ENCODE data around the gene TCF19. TPM values are rescaled to one million over a fixed set of nuclear protein-coding genes. Genes with fewer than 3 reads are reported as not detected.

TCF19 gene
- polyA plus RNA-seq (2011; rRNA removed): 6.4 and 7.4 TPM in 2 replicates
- polyA plus RNA-seq (2012; cell fraction: cytosol; rRNA removed): 11.7 and 13.1 TPM in 2 replicates
- polyA plus RNA-seq (2012; cell fraction: nucleus; rRNA removed): 14.1 and 15.0 TPM in 2 replicates
- 10.1 to 11.2 TPM (median 10.8 TPM) in 3 replicates for polyA plus RNA-seq (2017; fragmentation: RNase III; extraction: RNeasy Plus Mini Kit Qiagen cat#74134 plus additional on column Dnase treatment)
- polyA minus RNA-seq (2011; rRNA and poly(A)+ RNA removed): 4.9 and 5.7 TPM in 2 replicates

GRCh38 chr6:31158140-31158862 lies at the start of gene TCF19:
TCF19 (plus strand) TSS chr6:31158589; CDS start chr6:31159470, 881 bp downstream.
- no peak for FAIRE-seq
- TF ChIP-seq FOXS1 (CRISPR knock-in tag; IDR thresholded peaks at IDR 0.05): no peak
- TF ChIP-seq POLR2A (IDR thresholded peaks at IDR 0.05; ENCODE audit: low read length): peak; percentile 32; the same call in 1 of the 2 replicates
- no peak for TF ChIP-seq ATOH8 (CRISPR knock-in tag; IDR thresholded peaks at IDR 0.05; ENCODE audit: low read depth)
- TF ChIP-seq MAZ (IDR thresholded peaks at IDR 0.05; ENCODE audit: borderline replicate concordance, low read depth, low read length): no peak
- TF ChIP-seq MAX (IDR thresholded peaks at IDR 0.05): peak; percentile 32; the same call in 1 of the 2 replicates
- no peak for TF ChIP-seq MAFK (IDR thresholded peaks at IDR 0.05; ENCODE audit: partially characterized antibody)
- TF ChIP-seq EHMT2 (IDR thresholded peaks at IDR 0.05; ENCODE audit: low read depth): no peak
- peak; percentile 61; the same call in 1 of the 2 replicates for TF ChIP-seq RFX5 (IDR thresholded peaks at IDR 0.05)
- TF ChIP-seq E2F6 (IDR thresholded peaks at IDR 0.05; ENCODE audit: borderline replicate concordance, low read depth): no peak
- no peak; a peak in 1 of 5 replicates for TF ChIP-seq JUN (IDR thresholded peaks at IDR 0.05)
- no peak for TF ChIP-seq HES2 (IDR thresholded peaks at IDR 0.05)
- TF ChIP-seq SREBF2 (IDR thresholded peaks at IDR 0.05): no peak
- no peak for TF ChIP-seq CHD4 (IDR thresholded peaks at IDR 0.05; ENCODE audit: borderline replicate concordance)
- no peak for TF ChIP-seq USF2 (IDR thresholded peaks at IDR 0.05)
- H3K4me1 ChIP-seq: peaks cover 15% of the 10 kb centered on the region; the same call in 2 of the 3 replicates
- DNase-seq (ENCODE audit: low read depth in 1 of 2, low spot score in 1 of 2): peak; percentile 96 to 98
- ATAC-seq: peak; percentile 94
- H3K27ac ChIP-seq: peak within 1 kb of the TSS; percentile 90 to 94
- peak within 1 kb of the TSS; percentile 78 for H3K4me3 ChIP-seq
- ChIA-PET POLR2A (interaction anchor here (0.5 to 1.0 kb wide), 2 partner anchors 21 to 359 kb away, joined by 3 to 4 read pairs; no protein-coding TSS in a partner anchor), CTCF (interaction anchor here (0.7 to 1.2 kb wide), 7 partner anchors 10 to 374 kb away, joined by 3 to 4 read pairs (median 3); partner anchors contain the start of gene PSORS1C2)
- WGBS (ENCODE audit: missing lambda C conversion rate): 2% methylated on average over 19 of the region's 65 CpGs
- peak within 1 kb of the TSS; percentile 100 for H3K4me2 ChIP-seq
- no peaks in the 10 kb centered on the region for H3K9me3 ChIP-seq

GRCh38 chr6:31110825-31111582 lies 47.4 kb upstream of the TCF19 start:
- 80% methylated on average over 10 of the region's 11 CpGs for WGBS (ENCODE audit: missing lambda C conversion rate)
- TF ChIP-seq NR3C1 (IDR thresholded peaks at IDR 0.05) (no peak), PBX3 (IDR thresholded peaks at IDR 0.05) (no peak), FOSB (CRISPR knock-in tag; IDR thresholded peaks at IDR 0.05) (no peak), ZC3H11A (IDR thresholded peaks at IDR 0.05) (no peak), HDAC2 (IDR thresholded peaks at IDR 0.05) (no peak), CBX2 (IDR thresholded peaks at IDR 0.05; ENCODE audit: borderline replicate concordance, low read depth) (no peak), BCL3 (IDR thresholded peaks at IDR 0.05) (no peak), HEYL (CRISPR knock-in tag; IDR thresholded peaks at IDR 0.05) (no peak), EHF (CRISPR knock-in tag; IDR thresholded peaks at IDR 0.05) (no peak), NPAS2 (CRISPR knock-in tag; IDR thresholded peaks at IDR 0.05; ENCODE audit: borderline replicate concordance) (no peak), MAX (IDR thresholded peaks at IDR 0.05) (no peak)
- Histone ChIP-seq H3K9me3 (no peaks in the 10 kb centered on the region), H3K4me1 (peaks cover 16% of the 10 kb centered on the region), H3K4me2 (no peak overlapping the region), H3K4me3 (no peak overlapping the region), H3K27ac (no peak overlapping the region)
- POLR2A ChIA-PET: no interaction called here
- FAIRE-seq: no peak
- ATAC-seq: no peak
- no peak for DNase-seq (ENCODE audit: low read depth in 1 of 2, low spot score in 1 of 2)
- CTCF ChIA-PET: interaction anchor here (1.0 to 2.4 kb wide), 6 partner anchors 11 to 196 kb away, joined by 3 to 8 read pairs (median 4); no protein-coding TSS in a partner anchor

Data from A549 (cell line).